ENCODE data around the gene SEC14L2. TPM values are rescaled to one million over a fixed set of nuclear protein-coding genes. Genes with fewer than 3 reads are reported as not detected.

Gene SEC14L2
- total and polyA plus RNA-seq, 2 donors (not counting 1 experiment from before 2014, with no cell fraction given), result 0.24 to 0.67 TPM

- DNase-seq, result no peak
- H3K9me3 Mint-ChIP-seq (ENCODE audit: insufficient read depth), result no peaks in the 10 kb centered on the region
- H3K4me1 Mint-ChIP-seq, result peaks cover 35% of the 10 kb centered on the region
- H4K20me1 ChIP-seq (ENCODE audit: control insufficient read depth, insufficient read depth, low read length, poor library complexity, severe bottlenecking), result no peaks in the 10 kb centered on the region
- H3K27me3 ChIP-seq (replicated peaks in 1 of 4; ENCODE audit: control extremely low read depth in 1 of 4, control insufficient read depth in 3 of 4, insufficient read depth in 4 of 4, low read length in 3 of 4), result peaks cover 0 to 22% (median 15%) of the 10 kb centered on the region in 4 experiments
- TF ChIP-seq EZH2 (IDR thresholded peaks at IDR 0.05; ENCODE audit: borderline replicate concordance, insufficient read depth, low read depth, low read length, poor library complexity, severe bottlenecking), result no peak
- TF ChIP-seq, protein P1, sequence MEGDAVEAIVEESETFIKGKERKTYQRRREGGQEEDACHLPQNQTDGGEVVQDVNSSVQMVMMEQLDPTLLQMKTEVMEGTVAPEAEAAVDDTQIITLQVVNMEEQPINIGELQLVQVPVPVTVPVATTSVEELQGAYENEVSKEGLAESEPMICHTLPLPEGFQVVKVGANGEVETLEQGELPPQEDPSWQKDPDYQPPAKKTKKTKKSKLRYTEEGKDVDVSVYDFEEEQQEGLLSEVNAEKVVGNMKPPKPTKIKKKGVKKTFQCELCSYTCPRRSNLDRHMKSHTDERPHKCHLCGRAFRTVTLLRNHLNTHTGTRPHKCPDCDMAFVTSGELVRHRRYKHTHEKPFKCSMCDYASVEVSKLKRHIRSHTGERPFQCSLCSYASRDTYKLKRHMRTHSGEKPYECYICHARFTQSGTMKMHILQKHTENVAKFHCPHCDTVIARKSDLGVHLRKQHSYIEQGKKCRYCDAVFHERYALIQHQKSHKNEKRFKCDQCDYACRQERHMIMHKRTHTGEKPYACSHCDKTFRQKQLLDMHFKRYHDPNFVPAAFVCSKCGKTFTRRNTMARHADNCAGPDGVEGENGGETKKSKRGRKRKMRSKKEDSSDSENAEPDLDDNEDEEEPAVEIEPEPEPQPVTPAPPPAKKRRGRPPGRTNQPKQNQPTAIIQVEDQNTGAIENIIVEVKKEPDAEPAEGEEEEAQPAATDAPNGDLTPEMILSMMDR (IDR thresholded peaks at IDR 0.05), result no peak
- ATAC-seq (ENCODE audit: low read depth), result no peak
- peaks cover 29% of the 10 kb centered on the region for H3K27me3 Mint-ChIP-seq
- no peak overlapping the region for H3K4me3 Mint-ChIP-seq
- H3K4me1 ChIP-seq (ENCODE audit: control insufficient read depth in 2 of 2, insufficient read depth in 2 of 2, low read length in 2 of 2), result peaks cover 32 to 39% of the 10 kb centered on the region in 2 donors
- no peaks in the 10 kb centered on the region for H3K79me2 ChIP-seq (ENCODE audit: control insufficient read depth, insufficient read depth, low read length)
- H3K4me3 ChIP-seq (ENCODE audit: control extremely low read depth in 1 of 5, extremely low read depth in 1 of 5, insufficient read depth in 1 of 5, low read depth in 2 of 5, low read length in 4 of 5), result no peak overlapping the region
- H3K27ac Mint-ChIP-seq, result peak overlapping the region; percentile 68
- H3K36me3 ChIP-seq (replicated peaks in 1 of 2; ENCODE audit: control extremely low read depth in 1 of 2, control insufficient read depth in 1 of 2, extremely low read depth in 1 of 2, insufficient read depth in 2 of 2, low read length in 1 of 2), result no peaks in the 10 kb centered on the region
- no peak overlapping the region for H3K27ac ChIP-seq (ENCODE audit: low read length in 2 of 2)
- H3K9me3 ChIP-seq (ENCODE audit: control extremely low read depth in 1 of 3, control insufficient read depth in 2 of 3, insufficient read depth in 1 of 3, low read length in 2 of 3), result peaks cover 0 to 6% (median 0%) of the 10 kb centered on the region in 3 donors
- intact Hi-C loops (cut with micrococcal nuclease), result loop anchor here (10.0 kb wide), 1 partner anchor 202 kb away; the partner anchor contains the start of gene PES1
- peak overlapping the region; percentile 33 for H3K4me2 ChIP-seq (replicated peaks; ENCODE audit: low read depth, low read length, poor library complexity, severe bottlenecking)
- POLR2A ChIA-PET, result interaction anchor here (0.7 kb wide), 1 partner anchor 34 kb away, joined by 3 read pairs; no protein-coding TSS in a partner anchor
- CTCF ChIA-PET, result interaction anchor here (1.0 to 19.9 kb wide), 9 partner anchors 9 to 115 kb away, joined by 3 to 510 read pairs (median 4); partner anchors contain the start of genes CASTOR1 and MTFP1
- WGBS (ENCODE audit: insufficient coverage), result 87% methylated on average over 3 of the region's 9 CpGs
- H2AFZ ChIP-seq (ENCODE audit: insufficient read depth, low read depth, low read length, poor library complexity, severe bottlenecking), result peak overlapping the region; percentile 55
- no peak overlapping the region for H3K9ac ChIP-seq (ENCODE audit: low read length)
Observed at GRCh38 chr22:30392661-30393321, 4.0 kb upstream of the SEC14L2 start.

DNA sequence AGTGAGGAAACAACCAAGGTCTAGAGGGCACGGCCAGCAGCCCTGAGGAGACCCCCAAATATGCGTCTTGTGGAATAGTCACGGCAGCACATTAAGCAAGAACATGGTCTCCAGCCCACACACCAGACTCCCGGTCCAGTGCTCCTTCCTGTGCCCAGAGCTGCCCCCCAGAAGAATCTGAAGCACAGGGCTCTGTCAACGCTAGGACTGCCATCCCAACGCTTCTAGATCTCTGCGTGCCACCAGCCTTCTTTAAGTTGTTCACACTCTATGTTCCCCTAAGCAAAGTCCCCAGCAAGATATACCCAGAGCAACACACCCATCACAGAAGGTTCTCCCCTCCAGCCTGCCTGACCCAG lies 3.5 kb upstream of the SEC14L2 start:
- ChIA-PET CTCF (interaction anchor here (1.3 to 19.9 kb wide), 4 partner anchors 9 to 115 kb away, joined by 3 to 510 read pairs (median 48); partner anchors contain the start of genes CASTOR1 and MTFP1), POLR2A (no interaction called here)
- TF ChIP-seq, protein P1 (IDR thresholded peaks at IDR 0.05), result no peak
- Histone ChIP-seq H3K79me2 (ENCODE audit: control insufficient read depth, insufficient read depth, low read length) (no peaks in the 10 kb centered on the region), H3K4me2 (replicated peaks; ENCODE audit: low read depth, low read length, poor library complexity, severe bottlenecking) (peak overlapping the region; percentile 33), H3K4me3 (ENCODE audit: control extremely low read depth in 1 of 5, extremely low read depth in 1 of 5, insufficient read depth in 1 of 5, low read depth in 2 of 5, low read length in 4 of 5) (no peak overlapping the region), H3K27me3 (replicated peaks in 1 of 4; ENCODE audit: control extremely low read depth in 1 of 4, control insufficient read depth in 3 of 4, insufficient read depth in 4 of 4, low read length in 3 of 4) (peaks cover 0 to 28% (median 19%) of the 10 kb centered on the region in 4 experiments), H3K9ac (ENCODE audit: low read length) (no peak overlapping the region), H2AFZ (ENCODE audit: insufficient read depth, low read depth, low read length, poor library complexity, severe bottlenecking) (no peak overlapping the region), H4K20me1 (ENCODE audit: control insufficient read depth, insufficient read depth, low read length, poor library complexity, severe bottlenecking) (no peaks in the 10 kb centered on the region), H3K36me3 (replicated peaks in 1 of 2; ENCODE audit: control extremely low read depth in 1 of 2, control insufficient read depth in 1 of 2, extremely low read depth in 1 of 2, insufficient read depth in 2 of 2, low read length in 1 of 2) (no peaks in the 10 kb centered on the region), H3K4me1 (ENCODE audit: control insufficient read depth in 2 of 2, insufficient read depth in 2 of 2, low read length in 2 of 2) (peaks cover 36 to 40% of the 10 kb centered on the region in 2 donors), H3K9me3 (ENCODE audit: control extremely low read depth in 1 of 3, control insufficient read depth in 2 of 3, insufficient read depth in 1 of 3, low read length in 2 of 3) (peaks cover 0 to 8% (median 0%) of the 10 kb centered on the region in 3 donors), H3K27ac (ENCODE audit: low read length in 2 of 2) (no peak overlapping the region)
- H3K27ac Mint-ChIP-seq, result no peak overlapping the region
- H3K27me3 Mint-ChIP-seq, result peaks cover 34% of the 10 kb centered on the region
- WGBS (ENCODE audit: insufficient coverage), result 82% methylated on average over 7 of the region's 7 CpGs
- intact Hi-C loops (cut with micrococcal nuclease), result loop anchor here (10.0 kb wide), 1 partner anchor 202 kb away; the partner anchor contains the start of gene PES1
- no peak for ATAC-seq (ENCODE audit: low read depth)
- peaks cover 35% of the 10 kb centered on the region for H3K4me1 Mint-ChIP-seq
- no peak for DNase-seq
- no peak overlapping the region for H3K4me3 Mint-ChIP-seq
- no peaks in the 10 kb centered on the region for H3K9me3 Mint-ChIP-seq (ENCODE audit: insufficient read depth)
